GM19467 (cell line): ENCODE results near the gene KCNIP3.
"Not testable (repeated sequence)": the region's sequence is repeated elsewhere in the genome, so short reads cannot be mapped to it uniquely, and the experiment has no call there.

Source experiments
- ATAC-seq: cut with Tn5 transposase; IDR thresholded peaks from one replicate; pipeline ENCODE4 v1.9.1; 2021; ENCODE audit warnings: mild to moderate bottlenecking, moderate library complexity; ENCODE audit not compliant: unreplicated experiment

KCNIP3 gene

DNA sequence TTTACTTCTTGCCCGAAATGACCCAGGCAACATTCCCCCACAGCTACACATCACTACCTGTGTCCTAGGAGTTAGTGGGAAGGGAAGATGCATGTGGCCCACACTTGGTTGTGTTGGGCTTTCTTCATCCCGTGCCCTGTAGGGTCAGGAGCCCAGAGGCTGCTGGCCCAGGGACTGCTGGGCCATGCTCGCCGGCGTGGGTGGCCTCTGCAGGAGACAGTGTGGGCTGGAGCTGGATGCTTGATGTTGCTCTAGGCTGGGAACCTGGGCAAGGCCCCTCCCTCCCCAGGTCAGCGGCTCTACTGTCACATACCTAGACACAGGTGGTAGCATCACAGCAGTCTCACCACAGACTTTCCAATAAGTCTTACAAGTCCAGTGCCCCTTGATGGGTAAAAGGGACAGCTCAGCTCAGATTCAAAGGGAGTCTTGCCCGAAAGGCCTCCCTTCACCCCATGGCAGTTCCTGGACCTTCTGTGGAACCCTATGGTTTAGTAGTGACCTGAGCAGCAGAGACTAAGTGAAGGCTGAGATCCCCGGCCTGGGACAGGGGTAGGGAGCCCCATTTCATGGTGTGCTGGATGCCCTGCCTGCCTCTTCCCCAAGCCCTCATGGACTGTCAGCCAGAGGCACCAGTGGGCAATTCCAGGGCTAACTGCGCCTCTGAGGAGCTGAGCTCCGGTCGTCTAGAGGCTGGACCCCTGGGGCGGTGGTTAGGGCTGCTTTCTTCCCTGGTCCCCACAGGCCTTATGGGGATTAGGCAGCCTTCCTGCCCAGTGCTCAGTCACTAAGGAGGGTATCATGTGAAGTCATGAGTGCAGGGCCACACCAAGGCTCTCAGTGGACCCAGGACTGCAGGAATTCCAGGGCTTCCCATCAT lies 59.9 kb downstream of the KCNIP3 start:
- no peak for ATAC-seq

DNA sequence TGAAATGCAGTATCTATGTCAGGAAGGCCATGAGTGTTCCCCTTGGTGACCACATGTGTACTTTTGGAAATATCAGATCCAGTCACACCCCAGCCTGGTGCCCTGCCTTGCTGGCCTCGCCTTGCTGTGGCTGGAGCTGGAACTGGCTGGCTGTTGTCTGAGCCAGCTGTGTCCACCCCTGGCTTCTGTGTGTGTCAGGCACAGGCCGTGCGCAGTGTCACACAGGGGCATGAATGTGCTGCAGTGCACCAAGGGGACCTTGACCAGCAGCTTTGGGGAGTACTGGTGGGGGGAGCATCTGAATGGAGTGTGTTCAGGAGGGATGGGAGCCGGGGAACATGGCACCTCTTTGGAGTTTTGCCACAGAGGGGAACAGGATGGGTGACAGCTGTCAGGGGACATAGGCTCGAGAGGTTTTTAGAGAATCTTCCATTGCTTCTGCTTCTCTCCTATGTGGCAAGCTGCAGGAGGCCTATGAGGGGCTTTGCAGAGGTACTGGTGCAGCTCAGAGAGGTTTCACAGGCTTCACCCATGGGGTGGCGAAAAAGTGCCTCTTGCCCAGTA lies 60.7 kb downstream of the KCNIP3 start:
- ATAC-seq, result no peak

DNA sequence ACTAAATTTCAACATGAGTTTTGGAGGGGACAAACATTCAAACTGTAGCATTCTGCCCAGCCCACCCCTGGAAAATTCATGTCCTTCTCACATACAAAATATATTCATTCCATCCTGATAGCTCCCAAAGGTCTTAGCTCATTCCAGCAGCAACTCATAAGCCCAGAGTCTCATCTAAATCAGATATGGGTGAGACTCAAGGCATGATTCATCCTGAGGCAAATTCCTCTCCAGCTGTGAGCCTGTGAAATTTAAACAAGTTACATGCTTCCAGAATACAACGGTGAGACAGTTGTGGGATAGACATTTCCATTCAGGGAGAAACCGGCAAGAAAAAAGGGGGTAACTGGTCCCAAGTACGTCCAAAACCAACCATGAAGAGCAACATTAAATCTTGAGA lies 61.9 kb downstream of the KCNIP3 start:
- no peak for ATAC-seq

DNA sequence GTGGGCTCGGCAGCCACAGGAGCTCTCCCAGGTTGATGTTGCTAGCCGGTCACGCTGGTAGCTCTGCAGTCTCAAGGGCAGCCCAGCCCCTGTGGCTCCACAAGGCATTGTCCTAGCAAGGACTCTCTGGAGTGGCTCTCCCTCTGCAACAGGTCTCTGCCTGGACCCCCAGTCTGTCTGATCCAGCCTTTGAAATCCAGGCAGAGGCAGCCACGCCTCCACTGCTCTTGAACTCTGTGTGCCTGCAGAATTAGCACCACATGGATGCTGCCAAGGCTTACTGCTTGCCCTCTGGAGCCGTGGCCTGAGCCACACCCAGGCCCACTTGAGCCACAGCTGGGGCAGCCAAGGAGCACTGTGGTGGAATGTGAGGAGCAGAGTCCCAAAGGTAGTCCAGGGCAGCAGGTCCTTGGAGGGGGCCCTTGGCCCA lies 62.4 kb downstream of the KCNIP3 start:
- no peak for ATAC-seq

DNA sequence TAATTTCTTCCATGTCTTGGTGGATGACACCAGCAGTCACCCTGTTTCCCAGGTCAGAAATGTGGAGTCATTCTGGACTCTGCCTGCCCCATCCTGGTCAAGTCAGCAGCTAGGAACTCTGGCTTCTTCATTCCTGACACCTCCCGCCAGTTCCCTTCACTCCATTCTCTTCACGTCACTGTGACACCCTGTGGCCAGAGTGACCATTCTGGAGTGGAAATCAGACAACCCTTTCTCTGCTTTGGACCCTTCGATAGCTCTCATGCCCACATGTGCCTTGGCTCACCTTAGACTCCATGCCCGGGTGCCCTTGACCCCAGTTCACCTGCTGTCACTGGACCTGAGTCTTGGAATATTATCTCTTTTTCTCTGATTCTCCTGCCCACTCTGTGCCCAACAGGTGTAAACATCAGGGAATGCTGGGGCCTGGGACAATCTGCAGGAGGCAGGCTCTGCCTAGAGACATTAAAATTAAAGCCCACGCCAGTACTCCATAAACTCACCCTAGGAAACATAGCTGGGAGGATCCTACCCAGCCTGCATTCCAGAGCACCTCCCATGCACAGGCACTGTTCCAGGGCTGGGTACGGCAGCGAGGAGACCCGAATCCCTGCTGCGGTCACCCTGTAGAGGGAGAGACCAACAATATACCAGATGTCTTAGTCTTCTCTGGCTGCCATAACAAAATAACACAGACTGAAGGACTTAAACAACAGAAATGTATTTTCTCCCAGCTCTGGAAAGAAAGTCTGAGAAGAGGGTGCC lies 64.3 kb downstream of the KCNIP3 start:
- ATAC-seq, result no peak

DNA sequence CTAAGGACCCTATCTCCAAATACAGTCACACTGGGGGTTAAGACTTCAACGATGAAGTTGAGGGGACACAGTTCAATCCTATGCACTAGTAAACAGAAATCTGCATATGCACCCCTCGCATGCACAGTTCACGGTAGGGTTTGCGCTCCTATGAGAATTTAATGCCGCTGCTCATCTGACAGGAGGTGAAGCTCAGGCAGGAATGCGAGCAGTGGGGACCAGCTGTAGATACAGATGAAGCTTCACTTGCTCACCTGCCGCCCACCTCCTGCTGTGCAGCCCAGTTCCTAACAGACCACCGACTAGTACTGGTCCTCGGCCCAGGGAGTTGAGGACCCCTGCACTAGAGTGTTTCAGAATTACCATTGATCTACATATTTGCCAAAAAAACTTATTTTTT lies 65.3 kb downstream of the KCNIP3 start:
- ATAC-seq, result no peak

DNA sequence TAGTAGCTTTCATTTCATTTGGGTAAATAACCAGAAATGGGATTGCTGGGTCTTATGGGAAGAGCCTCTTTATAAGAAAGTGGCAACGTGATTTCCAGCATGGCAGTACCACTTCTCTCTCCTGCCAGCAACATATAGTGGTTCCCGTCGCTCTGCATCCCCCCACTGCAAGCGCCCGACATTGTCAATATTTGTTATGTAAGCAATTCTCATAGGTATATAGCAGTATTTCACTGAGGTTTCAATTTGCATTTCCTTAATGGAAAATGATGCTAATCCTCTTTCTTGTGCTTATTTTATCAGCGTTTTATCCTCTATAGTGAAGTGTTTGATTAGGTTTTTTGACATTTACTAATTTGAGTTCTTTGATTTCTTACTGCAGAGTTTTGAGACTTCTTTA lies 69.4 kb downstream of the KCNIP3 start:
- ATAC-seq, result no peak

DNA sequence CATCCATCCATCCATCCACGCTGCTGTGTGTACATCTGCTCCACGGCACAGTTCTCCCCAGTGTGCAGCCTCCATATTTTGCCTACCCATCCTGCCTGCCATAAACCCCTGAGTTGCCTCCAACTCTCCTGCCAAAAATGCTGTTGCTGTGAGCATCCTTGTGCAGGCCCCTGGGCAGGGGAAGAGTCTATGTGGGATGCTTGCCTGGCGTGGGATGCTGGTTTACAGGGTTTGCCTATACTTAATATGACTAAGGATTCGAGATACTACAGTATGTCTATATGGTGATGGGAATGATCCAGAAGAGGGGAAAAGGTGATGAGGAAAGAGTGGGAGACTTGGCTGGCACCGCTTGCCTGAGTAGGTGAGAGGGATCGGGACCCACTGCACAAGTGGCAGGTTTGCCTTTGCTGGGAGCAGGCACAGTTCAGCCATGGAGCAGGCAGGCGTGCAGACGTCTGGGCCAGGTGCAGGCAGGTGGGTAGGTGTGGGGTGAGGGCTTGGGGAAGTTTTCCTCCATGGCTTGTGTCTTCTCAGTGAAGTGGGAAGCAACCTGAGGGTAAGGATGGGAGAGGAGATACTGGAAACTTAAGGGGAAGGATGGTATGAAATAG lies 75.2 kb downstream of the KCNIP3 start:
- ATAC-seq, result no peak

DNA sequence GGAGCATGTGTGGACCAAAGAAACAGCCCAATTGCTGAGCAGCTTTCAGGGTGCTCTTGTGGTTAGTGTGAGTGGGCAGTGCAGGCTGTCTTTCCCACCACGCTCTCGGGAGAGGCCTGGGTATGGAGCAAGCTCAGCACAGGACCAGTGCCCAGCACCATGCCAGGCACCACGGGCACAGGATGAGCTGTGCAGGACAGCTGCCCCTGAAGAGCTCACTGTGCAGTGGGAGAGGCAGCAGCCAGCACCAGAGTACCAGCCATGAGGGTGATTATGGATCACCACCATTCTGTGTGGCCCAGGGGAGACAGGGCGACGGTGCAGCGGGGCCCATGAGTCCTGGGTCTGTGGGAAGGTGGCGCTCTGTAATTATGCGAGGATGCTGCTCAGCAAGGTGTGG lies 75.7 kb downstream of the KCNIP3 start:
- ATAC-seq, result no peak

DNA sequence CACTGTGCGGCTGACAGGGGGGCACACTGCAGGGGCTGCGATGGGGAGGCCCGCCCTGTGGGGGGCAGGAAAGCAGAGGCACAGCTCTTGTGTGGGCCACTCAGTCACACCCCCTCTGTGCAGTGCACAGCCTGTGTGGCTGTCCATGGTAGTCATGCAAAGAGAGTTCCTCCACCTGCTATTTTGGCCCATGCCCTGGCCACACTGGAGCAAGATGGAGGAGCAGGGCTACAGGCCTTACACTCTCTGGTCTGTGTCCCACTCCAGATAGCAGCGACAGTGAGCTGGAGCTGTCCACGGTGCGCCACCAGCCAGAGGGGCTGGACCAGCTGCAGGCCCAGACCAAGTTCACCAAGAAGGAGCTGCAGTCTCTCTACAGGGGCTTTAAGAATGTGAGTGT lies 76.9 kb downstream of the KCNIP3 start:
- ATAC-seq, result no peak

DNA sequence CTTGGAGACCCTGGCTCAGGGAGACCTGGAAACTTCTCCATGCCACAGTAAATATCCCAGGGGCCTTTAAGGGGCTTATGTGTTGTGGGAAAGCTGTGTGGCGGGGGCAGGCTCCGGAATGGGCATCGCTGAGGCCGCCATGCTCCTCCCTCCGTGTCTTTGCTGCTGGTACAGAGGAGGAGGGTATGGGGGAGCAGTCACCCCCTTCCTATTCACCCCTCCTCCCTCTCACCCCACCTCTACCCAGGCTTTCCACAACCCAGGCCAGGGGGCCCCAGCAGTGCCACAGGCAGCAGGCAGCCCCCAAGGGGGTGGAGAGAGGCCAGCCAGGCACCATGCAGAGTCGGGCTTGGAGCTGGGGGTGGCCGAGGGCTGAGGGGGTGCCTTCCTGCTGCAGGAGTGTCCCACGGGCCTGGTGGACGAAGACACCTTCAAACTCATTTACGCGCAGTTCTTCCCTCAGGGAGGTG lies 77.3 kb downstream of the KCNIP3 start:
- ATAC-seq, result no peak

DNA sequence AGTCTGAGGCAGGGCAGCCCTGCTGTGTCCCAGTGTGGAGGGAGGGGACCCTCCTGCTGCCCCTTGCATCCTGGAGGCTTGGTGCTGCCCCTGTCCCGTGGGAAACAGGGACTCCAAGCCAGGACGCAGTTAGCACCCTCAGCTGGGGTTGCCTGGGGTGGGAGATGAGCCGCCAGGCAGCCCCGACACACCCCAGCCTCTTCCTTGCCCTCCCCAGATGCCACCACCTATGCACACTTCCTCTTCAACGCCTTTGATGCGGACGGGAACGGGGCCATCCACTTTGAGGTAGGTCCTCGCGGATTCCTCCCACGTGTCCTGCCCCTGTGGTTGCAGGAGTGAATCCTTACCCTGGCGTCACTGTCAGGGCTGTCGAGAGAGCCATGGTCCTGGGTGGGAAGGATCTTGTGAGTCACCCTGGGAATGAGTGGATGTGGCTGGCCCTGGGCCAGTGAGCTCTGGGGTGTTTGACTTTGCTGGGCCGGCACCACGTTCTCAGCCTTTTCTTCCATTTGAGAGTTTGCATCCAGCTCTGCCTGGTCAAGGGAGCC lies 77.8 kb downstream of the KCNIP3 start:
- no peak for ATAC-seq

DNA sequence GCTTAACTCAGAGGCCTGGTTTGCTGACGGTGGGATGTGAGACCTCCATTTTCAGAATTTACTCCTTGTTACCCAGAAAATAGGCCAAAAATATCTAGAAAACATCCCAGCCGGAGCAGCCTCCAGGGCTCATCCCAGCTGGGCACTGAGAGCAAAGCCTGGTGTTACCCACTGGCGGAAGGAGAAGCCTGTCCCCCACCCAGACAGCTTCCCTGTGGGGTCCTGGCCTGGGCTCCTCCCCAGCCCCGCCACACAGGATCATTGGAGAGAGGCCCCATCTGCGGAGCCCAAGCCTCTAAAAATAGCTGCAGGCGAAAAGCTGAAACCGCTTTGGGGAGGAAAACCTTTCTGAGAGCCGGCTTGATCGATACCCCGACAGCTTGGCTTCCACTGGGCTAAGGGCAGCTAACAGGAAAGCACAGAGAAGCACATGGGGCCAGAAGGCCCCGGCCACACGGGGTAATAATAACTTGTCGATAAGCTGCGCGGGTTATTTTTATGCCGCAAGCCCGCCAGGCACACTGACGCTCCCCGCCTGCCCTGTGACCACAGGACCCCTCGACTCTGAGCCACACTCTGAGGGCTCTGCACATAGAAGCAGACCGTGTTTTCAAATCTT lies 78.5 kb downstream of the KCNIP3 start:
- ATAC-seq, result no peak

DNA sequence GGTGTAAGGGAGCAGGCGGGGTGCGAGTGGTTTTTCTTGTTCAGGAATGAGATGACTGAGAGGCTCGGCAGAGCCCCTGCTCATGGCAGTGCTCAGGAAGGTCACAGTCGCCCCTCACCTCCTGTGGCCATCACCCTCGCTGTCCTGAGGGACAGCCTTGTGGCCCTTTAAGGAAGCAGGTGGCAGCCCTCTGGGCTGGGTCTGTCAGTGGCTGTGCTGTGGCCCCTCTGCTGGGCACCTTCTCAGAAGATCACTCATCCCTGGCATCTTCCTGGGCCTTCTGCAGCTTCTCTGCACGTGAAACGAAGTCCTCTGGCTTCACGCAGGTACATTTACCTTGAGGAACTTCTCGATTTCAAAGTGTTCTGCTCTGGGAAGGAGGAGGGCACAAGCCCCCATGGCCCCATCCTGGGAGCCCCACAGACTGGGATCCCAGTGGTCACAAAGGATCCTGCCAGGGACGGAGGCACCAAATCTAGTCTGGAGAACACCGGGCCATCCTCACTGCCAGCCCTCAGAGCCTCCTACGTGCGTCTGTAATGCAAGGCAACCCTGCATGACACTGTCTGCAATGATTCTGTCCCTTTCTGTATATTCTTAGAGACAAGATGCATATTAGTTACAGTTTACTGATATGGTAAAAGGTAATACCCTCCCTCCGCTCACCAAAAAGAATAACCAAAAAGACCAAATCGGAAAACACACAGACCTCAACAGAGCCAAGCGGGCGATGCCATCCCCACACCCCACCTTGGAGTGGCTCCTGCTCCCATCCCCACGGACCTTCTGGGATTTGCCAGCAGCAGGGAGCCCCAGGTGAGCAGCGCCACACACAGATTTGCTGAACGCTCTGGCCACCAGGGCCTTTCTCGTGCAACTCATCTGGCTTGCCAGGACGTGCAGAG lies 79.4 kb downstream of the KCNIP3 start:
- no peak for ATAC-seq

DNA sequence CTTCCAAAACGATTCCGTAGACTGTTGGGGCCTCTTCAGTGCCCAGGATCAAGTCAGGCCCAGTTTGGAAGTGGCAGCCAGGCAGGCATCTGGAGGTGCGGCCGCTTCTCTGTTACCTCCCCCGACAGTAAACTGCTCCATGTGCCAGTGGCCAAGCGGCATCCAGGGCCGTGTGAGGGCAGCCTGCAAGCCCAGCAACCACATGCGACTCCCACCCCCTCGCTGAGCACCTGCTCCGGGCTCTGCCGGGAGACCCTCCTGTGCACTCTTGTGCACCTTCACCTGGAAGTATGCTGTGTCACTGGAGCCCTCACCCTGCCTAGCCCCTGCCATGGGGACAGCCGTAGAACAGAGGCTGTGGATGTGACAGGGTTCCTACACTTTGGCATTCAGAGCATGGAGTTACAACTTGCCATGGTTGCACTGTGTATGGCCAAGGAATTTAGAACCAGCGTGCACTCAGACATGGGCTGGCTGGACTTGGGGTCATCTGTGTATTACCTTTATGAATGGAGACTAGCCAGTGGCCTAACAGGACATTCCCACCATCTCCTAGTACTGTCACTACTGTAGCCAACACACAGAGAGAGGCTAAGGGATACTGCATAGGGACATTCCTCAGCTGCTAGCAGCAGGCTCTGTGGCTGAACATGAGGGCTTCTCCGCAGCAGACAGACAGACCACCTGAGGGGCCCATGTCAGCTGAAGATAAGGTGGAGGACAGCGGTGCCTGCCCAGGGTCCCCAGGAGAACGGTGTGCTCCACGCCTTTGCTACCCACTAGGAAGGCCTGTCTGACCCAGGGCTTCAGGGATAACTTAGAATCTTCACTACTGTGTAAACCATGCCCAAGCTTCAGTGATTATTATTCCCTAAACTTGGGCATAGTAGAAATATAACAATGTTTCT lies 80.3 kb downstream of the KCNIP3 start:
- no peak for ATAC-seq

DNA sequence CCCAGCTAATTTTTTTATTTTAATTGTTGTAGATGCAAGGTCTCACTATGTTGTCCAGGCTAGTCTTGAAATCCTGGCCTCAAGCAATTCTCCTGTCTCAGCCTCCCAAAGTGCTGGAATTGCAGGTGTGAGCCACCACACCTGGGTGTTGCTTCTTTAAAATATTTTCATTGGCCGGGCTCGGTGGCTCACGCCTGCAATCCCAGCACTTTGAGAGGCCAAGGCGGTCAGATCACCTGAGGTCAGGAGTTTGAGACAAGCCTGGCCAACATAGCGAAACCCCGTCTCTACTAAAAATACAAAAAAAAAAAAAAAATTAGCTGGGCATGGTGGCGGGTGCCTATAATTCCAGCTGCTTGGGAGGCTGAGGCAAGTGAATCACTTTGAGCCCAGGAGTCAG lies 81.1 kb downstream of the KCNIP3 start:
- not testable (repeated sequence) for ATAC-seq

DNA sequence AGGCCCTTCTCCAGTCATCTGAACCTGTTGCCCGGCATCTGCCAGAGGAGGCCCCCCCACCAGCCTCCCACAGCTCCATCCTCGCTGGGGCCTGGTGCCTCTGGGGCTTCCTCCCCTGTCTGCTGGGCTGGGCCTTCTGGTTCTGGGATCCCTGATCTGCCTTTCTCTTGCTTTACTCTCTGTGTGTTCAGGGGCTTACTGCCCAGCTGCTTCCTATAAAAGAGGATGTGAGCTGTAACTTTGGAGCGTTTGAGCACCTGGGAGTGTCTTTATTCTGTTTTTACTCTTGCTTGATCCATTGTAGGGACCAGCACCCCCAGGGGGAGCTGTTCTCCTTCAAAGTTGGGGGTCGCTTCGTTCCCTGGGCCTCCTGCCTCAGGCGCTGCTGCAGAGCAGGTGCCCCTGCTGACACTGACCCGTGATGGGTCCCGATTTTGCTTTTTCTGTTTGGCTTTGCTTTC lies 82.3 kb downstream of the KCNIP3 start:
- no peak for ATAC-seq

DNA sequence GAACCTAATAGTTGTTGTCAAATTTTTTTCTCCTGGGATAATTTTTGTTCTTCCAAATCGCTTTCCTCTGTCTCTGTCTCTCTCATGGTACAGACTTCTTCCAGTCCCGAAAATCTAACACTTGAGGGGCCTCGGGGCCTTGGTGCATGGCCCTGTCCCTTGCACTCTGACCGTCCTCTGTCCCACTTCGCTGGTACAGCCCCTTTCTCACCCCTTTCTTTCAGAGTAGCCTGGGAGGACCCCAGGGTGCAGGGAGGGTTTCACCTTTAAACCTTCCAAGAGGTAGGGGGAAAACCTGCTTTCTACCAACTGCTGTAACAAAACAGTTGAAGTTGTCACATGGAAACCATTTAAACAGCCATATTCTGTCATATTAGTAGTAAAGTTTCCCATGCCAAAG lies 83.1 kb downstream of the KCNIP3 start:
- ATAC-seq, result no peak
